H1 (cell line): Measurements from ENCODE around the gene DYRK1A. TPM values are rescaled to one million over a fixed set of nuclear protein-coding genes. Genes with fewer than 3 reads are reported as not detected.

Experiments used
- CTCF ChIA-PET: fragments of 300-600 bp; sonication (Branson Sonifier 250); formaldehyde crosslinking; loops from one replicate; lab custom pipeline; 2021; ENCODE audit not compliant: partially characterized antibody; lab: Charles Lee
- POLR2A ChIA-PET: fragments of 300-600 bp; sonication (Branson Sonifier 250); formaldehyde crosslinking; loops from one replicate; lab custom pipeline; 2021; ENCODE audit warnings: inconsistent platforms; ENCODE audit not compliant: partially characterized antibody; lab: Charles Lee
- DNase-seq, 2 experiments: peaks; one replicate each; pipeline versions ENCODE4 v3.0.0 to v3.0.0-alpha.2; 2010 to 2022; ENCODE audit warnings: low spot score in 2 of 2, low read depth in 1 of 2, mixed read lengths in 1 of 2
- FAIRE-seq: peaks from 2 replicates; lab custom pipeline; 2011; peaks lifted over from hg19 to GRCh38; lab: Jason Lieb, UNC
- H2AFZ ChIP-seq: 2 replicates; pipeline ENCODE4 v1.8.1; 2012; ENCODE audit warnings: low read length, inconsistent platforms
- H2AK5ac ChIP-seq: 2 replicates; pipeline ENCODE4 v1.6.1; 2013; ENCODE audit warnings: low read depth, low read length
- H2BK120ac ChIP-seq: replicated peaks from 2 replicates; pipeline ENCODE3; 2013; ENCODE audit warnings: low read depth, low read length, inconsistent platforms
- H2BK12ac ChIP-seq: 2 replicates; pipeline ENCODE4 v1.6.1; 2013; ENCODE audit warnings: low read depth, low read length
- H2BK15ac ChIP-seq: 2 replicates; pipeline ENCODE4 v1.6.1; 2013; ENCODE audit warnings: low read length
- H2BK20ac ChIP-seq: 2 replicates; pipeline ENCODE4 v1.6.1; 2013; ENCODE audit warnings: low read length
- H2BK5ac ChIP-seq: 2 replicates; pipeline ENCODE4 v1.6.1; 2013; ENCODE audit warnings: low read depth, low read length
- H3K14ac ChIP-seq: 2 replicates; pipeline ENCODE4 v1.6.1; 2013; ENCODE audit warnings: inconsistent platforms; ENCODE audit not compliant: insufficient read length
- H3K18ac ChIP-seq: 2 replicates; pipeline ENCODE4 v1.6.1; 2013; ENCODE audit warnings: low read length; ENCODE audit errors: extremely low read depth
- H3K23ac ChIP-seq: 2 replicates; pipeline ENCODE4 v1.6.1; 2013; ENCODE audit warnings: inconsistent platforms; ENCODE audit not compliant: insufficient read length
- H3K23me2 ChIP-seq: 2 replicates; pipeline ENCODE4 v1.6.1; 2013; ENCODE audit warnings: low read depth, low read length
- H3K27ac ChIP-seq: 2 replicates; pipeline ENCODE4 v1.6.1; 2011; ENCODE audit warnings: low read depth, low read length, inconsistent platforms
- H3K27me3 ChIP-seq, 4 experiments: replicated peaks in 1 of 4; 1 replicate in 1 of 4; 2 replicates in 3 of 4; pipeline versions ENCODE4 v1.6.1 to v1.8.1; 2011 to 2013; ENCODE audit warnings: low read length in 3 of 4, mild to moderate bottlenecking in 3 of 4, inconsistent platforms in 2 of 4, mixed read lengths in 2 of 4, moderate library complexity in 1 of 4; ENCODE audit not compliant: control insufficient read depth in 3 of 4, insufficient read depth in 3 of 4; ENCODE audit errors: extremely low read depth in 1 of 4
- H3K36me3 ChIP-seq, 4 experiments: 2 replicates each; pipeline versions ENCODE4 v1.6.1 to v1.8.1; 2011 to 2013; ENCODE audit warnings: mild to moderate bottlenecking in 4 of 4, low read length in 3 of 4, moderate library complexity in 2 of 4, control low read depth in 1 of 4, inconsistent platforms in 1 of 4; ENCODE audit not compliant: insufficient read depth in 4 of 4, control insufficient read depth in 2 of 4
- H3K4ac ChIP-seq: replicated peaks from 2 replicates; pipeline ENCODE3; 2013; ENCODE audit warnings: low read length, low read depth, mixed read lengths, inconsistent platforms; ENCODE audit not compliant: insufficient read length
- H3K4me1 ChIP-seq, 4 experiments: replicated peaks in 1 of 4; 1 replicate in 1 of 4; 2 replicates in 3 of 4; pipeline versions ENCODE4 v1.6.1 to v1.8.1; 2011 to 2013; ENCODE audit warnings: low read length in 3 of 4, inconsistent platforms in 2 of 4, mixed read lengths in 1 of 4; ENCODE audit not compliant: insufficient read depth in 4 of 4, control insufficient read depth in 3 of 4
- H3K4me2 ChIP-seq, 2 experiments: 2 replicates each; pipeline versions ENCODE4 v1.6.1 to v1.8.1; 2011 to 2013; ENCODE audit warnings: low read depth in 2 of 2, low read length in 2 of 2, control low read depth in 1 of 2, inconsistent platforms in 1 of 2, mild to moderate bottlenecking in 1 of 2; ENCODE audit not compliant: insufficient read depth in 1 of 2
- H3K4me3 ChIP-seq, 4 experiments: fragments of 200-600, 300-600 bp in 1 of 4; sonication (generic), shearing (Covaris generic), sonication (Bioruptor Twin) in 1 of 4; 2 replicates each; pipeline versions ENCODE4 v1.5.1 to v1.8.1; 2011 to 2016; ENCODE audit warnings: low read length in 4 of 4, low read depth in 3 of 4, control low read depth in 2 of 4, inconsistent platforms in 2 of 4, mild to moderate bottlenecking in 2 of 4, mixed read lengths in 1 of 4, moderate library complexity in 1 of 4; ENCODE audit not compliant: insufficient read depth in 2 of 4; ENCODE audit errors: extremely low read depth in 1 of 4
- H3K56ac ChIP-seq: replicated peaks from 2 replicates; pipeline ENCODE3; 2013; ENCODE audit warnings: low read depth, mild to moderate bottlenecking, mixed read lengths, low read length, inconsistent platforms; ENCODE audit not compliant: insufficient read length
- H3K79me1 ChIP-seq: 2 replicates; pipeline ENCODE4 v1.6.1; 2013; ENCODE audit warnings: low read depth, low read length, control low read depth
- H3K79me2 ChIP-seq, 2 experiments: 2 replicates each; pipeline versions ENCODE4 v1.6.1 to v1.8.1; 2012 to 2013; ENCODE audit warnings: low read length in 2 of 2, mild to moderate bottlenecking in 2 of 2, inconsistent platforms in 1 of 2; ENCODE audit not compliant: insufficient read depth in 2 of 2, control insufficient read depth in 1 of 2
- H3K9ac ChIP-seq, 4 experiments: replicated peaks in 1 of 4; 1 replicate in 1 of 4; 2 replicates in 3 of 4; pipeline versions ENCODE4 v1.6.1 to v1.8.1; 2011 to 2013; ENCODE audit warnings: low read depth in 3 of 4, low read length in 3 of 4, control low read depth in 2 of 4, mild to moderate bottlenecking in 2 of 4, moderate library complexity in 2 of 4, inconsistent platforms in 1 of 4; ENCODE audit errors: extremely low read depth in 1 of 4
- H3K9me3 ChIP-seq, 2 experiments: 2 replicates each; pipeline versions ENCODE4 v1.6.1 to v1.8.1; 2012 to 2013; ENCODE audit warnings: mild to moderate bottlenecking in 2 of 2, moderate library complexity in 2 of 2, control low read depth in 1 of 2, inconsistent platforms in 1 of 2, low read depth in 1 of 2, low read length in 1 of 2, mixed read lengths in 1 of 2; ENCODE audit not compliant: insufficient read depth in 2 of 2
- H4K20me1 ChIP-seq, 2 experiments: replicated peaks in 1 of 2; 2 replicates each; pipeline versions ENCODE3 to v1.8.1; 2011 to 2013; ENCODE audit warnings: inconsistent platforms in 2 of 2, low read length in 2 of 2, mild to moderate bottlenecking in 1 of 2; ENCODE audit not compliant: insufficient read depth in 2 of 2, control insufficient read depth in 1 of 2
- H4K5ac ChIP-seq: 2 replicates; pipeline ENCODE4 v1.6.1; 2013; ENCODE audit warnings: low read length, low read depth, mixed read lengths, inconsistent platforms; ENCODE audit not compliant: insufficient read length
- H4K8ac ChIP-seq: 2 replicates; pipeline ENCODE4 v1.8.0; 2013; ENCODE audit warnings: mild to moderate bottlenecking, moderate library complexity, low read length, inconsistent platforms; ENCODE audit not compliant: insufficient read depth; ENCODE audit errors: extremely low read depth
- H4K91ac ChIP-seq: replicated peaks from 2 replicates; pipeline ENCODE3; 2013; ENCODE audit warnings: low read length, mixed read lengths, inconsistent platforms; ENCODE audit not compliant: insufficient read length
- ATF2 ChIP-seq: IDR thresholded peaks from 2 replicates; pipeline ENCODE4 v1.6.1; 2012; ENCODE audit warnings: low read length, inconsistent platforms
- CEBPB ChIP-seq: IDR thresholded peaks from 2 replicates; pipeline ENCODE4 v1.6.1; 2012; ENCODE audit warnings: low read depth, low read length
- EGR1 ChIP-seq: IDR thresholded peaks from 2 replicates; pipeline ENCODE4 v1.6.1; 2011; ENCODE audit warnings: low read depth, low read length, borderline replicate concordance
- FOSL1 ChIP-seq: IDR thresholded peaks from 2 replicates; pipeline ENCODE4 v1.6.1; 2011; ENCODE audit warnings: mild to moderate bottlenecking, low read depth, low read length, moderate library complexity; ENCODE audit not compliant: insufficient read depth
- GABPA ChIP-seq: IDR thresholded peaks from 2 replicates; pipeline ENCODE4 v1.6.1; 2011; ENCODE audit warnings: mild to moderate bottlenecking, low read length, moderate library complexity, borderline replicate concordance; ENCODE audit not compliant: insufficient read depth
- GTF2F1 ChIP-seq: IDR thresholded peaks from 2 replicates; pipeline ENCODE4 v1.6.1; 2012; ENCODE audit warnings: low read depth, low read length, improper control_type of control experiment, borderline replicate concordance
- MAFK ChIP-seq: IDR thresholded peaks from 2 replicates; pipeline ENCODE4 v1.6.1; 2012; ENCODE audit warnings: low read depth, mild to moderate bottlenecking, improper control_type of control experiment, low read length
- TEAD4 ChIP-seq: IDR thresholded peaks from 2 replicates; pipeline ENCODE4 v1.6.1; 2012; ENCODE audit warnings: low read depth, low read length, inconsistent platforms, mixed read lengths
- USF2 ChIP-seq: IDR thresholded peaks from 2 replicates; pipeline ENCODE4 v1.6.1; 2011; ENCODE audit warnings: low read length, improper control_type of control experiment
- WGBS, 2 experiments: shearing (Covaris generic) in 1 of 2; methylation state at CpG; one replicate each; pipeline versions ENCODE4 v1.1.6 to v1.1.7; 2013 to 2015; ENCODE audit warnings: low lambda C conversion rate in 2 of 2, mixed read lengths in 2 of 2, inconsistent platforms in 1 of 2, low coverage in 1 of 2, missing lambda C conversion rate in 1 of 2; ENCODE audit not compliant: insufficient replicate concordance in 2 of 2, insufficient coverage in 1 of 2, insufficient read length in 1 of 2; ENCODE audit errors: extremely low coverage in 1 of 2, missing lambda C conversion rate in 1 of 2; 5-methylcytosine and 5-hydroxymethylcytosine counted together
- polyA plus RNA-seq, 7 experiments: library from polyadenylated mRNA; depleted of rRNA in 3 of 7; stranded (reverse) in 5 of 7; unstranded in 2 of 7; fragments of >200 nt in 5 of 7; fragments of 200-250 nt in 2 of 7; gene quantifications; 1 replicate in 5 of 7; 2 replicates in 1 of 7; 4 replicates in 1 of 7; pipeline versions ENCODE4 v1.2.1 to v1.2.3, GENCODE V29; 2011 to 2013; ENCODE audit warnings: missing spikeins in 2 of 7, mixed read lengths in 2 of 7
- total RNA-seq: library from RNA; stranded (reverse); fragmentation: NEBNext Ultra II Directional; extraction: Animal tissue kit (Norgen Biotek cat#: 25700); gene quantifications from 2 replicates; pipeline ENCODE4 v1.2.1, GENCODE V29; 2021

DYRK1A gene
- total and polyA plus RNA-seq, 2 of the 8 experiments (the other 6 are each of a cell fraction or from before 2014, with no cell fraction given) = 61.1 to 62.2 TPM

- Histone ChIP-seq H2AFZ (no peak overlapping the region), H2BK12ac (no peak overlapping the region), H3K4me3 (no peak overlapping the region), H3K79me1 (peaks cover 5% of the 10 kb centered on the region), H3K56ac (no peak overlapping the region), H3K9ac (no peak overlapping the region), H2AK5ac (no peak overlapping the region), H2BK20ac (no peak overlapping the region), H2BK120ac (no peak overlapping the region), H3K79me2 (peaks cover 6 to 97% of the 10 kb centered on the region in 2 experiments; a peak in 3 of 4 replicates), H4K20me1 (peaks cover 10 to 12% of the 10 kb centered on the region in 2 experiments), H3K4me2 (no peak overlapping the region), H4K91ac (no peak overlapping the region), H3K4me1 (peaks cover 0 to 5% (median 1%) of the 10 kb centered on the region in 4 experiments; a peak in 3 of 7 replicates), H3K27me3 (no peaks in the 10 kb centered on the region), H3K9me3 (peaks cover 0 to 5% of the 10 kb centered on the region in 2 experiments; a peak in 1 of 4 replicates), H3K14ac (no peak overlapping the region), H2BK15ac (no peak overlapping the region), H3K4ac (no peak overlapping the region), H4K8ac (no peak overlapping the region), H3K23me2 (no peaks in the 10 kb centered on the region), H3K36me3 (peaks cover 0 to 24% (median 3%) of the 10 kb centered on the region in 4 experiments; a peak in 4 of 8 replicates), H3K23ac (no peak overlapping the region), H4K5ac (no peak overlapping the region), H3K27ac (no peak overlapping the region), H3K18ac (no peak overlapping the region), H2BK5ac (no peak overlapping the region)
- FAIRE-seq (no peak), DNase-seq (no peak)
- POLR2A ChIA-PET = interaction anchor here (1.7 kb wide), 1 partner anchor 8 kb away, joined by 3 read pairs; no protein-coding TSS in a partner anchor
- CTCF ChIA-PET = no interaction called here
- TF ChIP-seq FOSL1 (no peak), MAFK (no peak), ATF2 (no peak), TEAD4 (no peak), EGR1 (no peak), CEBPB (no peak), GTF2F1 (no peak), GABPA (no peak), USF2 (no peak)
- 93% methylated on average over 3 of the region's 3 CpGs; no CpG with 5 or more reads in 1 of the 2 experiments for WGBS, 2 experiments
These were observed 58.4 kb downstream of the DYRK1A start for GRCh38 chr21:37425001-37425400.
